ENCODE measurements around the gene SLC6A11. TPM values are rescaled to one million over a fixed set of nuclear protein-coding genes. Genes with fewer than 3 reads are reported as not detected.

SLC6A11 gene
- total RNA-seq, 1 experiment from 2014 or later: 1.5 TPM

GRCh38 chr3:10815487-10815886 lies 541 bp upstream of the SLC6A11 start:
- Histone ChIP-seq H2BK5ac (ENCODE audit: insufficient read length, low read length) (no peak overlapping the region), H3K9ac (ENCODE audit: extremely low read depth, insufficient read length, low read length) (no peak overlapping the region), H3K27me3 (ENCODE audit: insufficient read depth, low read length) (peaks cover 13% of the 10 kb centered on the region; the same call in 1 of the 2 replicates), H4K8ac (replicated peaks; ENCODE audit: insufficient read length, low read depth, low read length) (no peak overlapping the region), H3K4me1 (ENCODE audit: insufficient read depth, low read length) (no peaks in the 10 kb centered on the region), H3K18ac (ENCODE audit: insufficient read length, low read depth, low read length) (no peak overlapping the region), H3K14ac (ENCODE audit: insufficient read depth, low read length) (no peak overlapping the region), H3K23ac (ENCODE audit: insufficient read length, low read depth, low read length) (no peak overlapping the region), H3K4me2 (ENCODE audit: insufficient read depth, insufficient read length, low read length) (no peak overlapping the region), H3K56ac (ENCODE audit: insufficient read length, low read depth, low read length) (no peak overlapping the region), H2AK5ac (ENCODE audit: insufficient read length, low read length) (no peak overlapping the region), H4K91ac (ENCODE audit: insufficient read length, low read depth, low read length) (no peak overlapping the region), H2AFZ (ENCODE audit: low read length) (no peak overlapping the region), H3T11ph (ENCODE audit: low read length) (no peak overlapping the region), H3K79me2 (ENCODE audit: insufficient read depth, low read length) (no peaks in the 10 kb centered on the region), H3K9me3 (ENCODE audit: control insufficient read depth, low read depth, low read length) (no peaks in the 10 kb centered on the region), H3K79me1 (ENCODE audit: insufficient read depth, low read depth, low read length, poor library complexity, severe bottlenecking) (no peaks in the 10 kb centered on the region), H2BK20ac (ENCODE audit: low read depth, low read length, poor library complexity, severe bottlenecking) (no peak overlapping the region), H4K5ac (ENCODE audit: insufficient read length, low read depth, low read length) (no peak overlapping the region), H2BK15ac (ENCODE audit: low read depth, low read length) (no peak overlapping the region), H2BK120ac (ENCODE audit: low read depth, low read length, poor library complexity, severe bottlenecking) (no peak overlapping the region), H3K4ac (ENCODE audit: low read depth, low read length) (no peak overlapping the region), H3K27ac (ENCODE audit: insufficient read length, low read depth, low read length) (no peak overlapping the region), H2BK12ac (ENCODE audit: insufficient read length, low read depth, low read length) (no peak overlapping the region), H4K20me1 (ENCODE audit: control insufficient read depth, insufficient read depth, insufficient read length) (no peaks in the 10 kb centered on the region), H3K23me2 (ENCODE audit: insufficient read length, low read depth, low read length, poor library complexity, severe bottlenecking) (peaks cover 5% of the 10 kb centered on the region)
- peaks cover 0 to 2% of the 10 kb centered on the region in 2 experiments; a peak in 1 of 5 replicates for H3K9me3 Mint-ChIP-seq
- no CpG with 5 or more reads among the region's 10 CpGs for WGBS (ENCODE audit: extremely low coverage, insufficient read length, low lambda C conversion rate)
- no peak for DNase-seq
- H3K27ac Mint-ChIP-seq: no peak overlapping the region
- peak overlapping the region; percentile 58 to 79 for H3K4me3 Mint-ChIP-seq
- no peaks in the 10 kb centered on the region for H3K36me3 Mint-ChIP-seq (ENCODE audit: insufficient read depth in 1 of 3, low read depth in 3 of 3)
- TF ChIP-seq CTCF (conservative IDR thresholded peaks at IDR 0.05): no peak
- H3K27me3 Mint-ChIP-seq (ENCODE audit: low read depth): peaks cover 84% of the 10 kb centered on the region
- H3K4me1 Mint-ChIP-seq: peaks cover 3 to 11% of the 10 kb centered on the region in 2 experiments; a peak in 3 of 4 replicates
